SKM-1 (cell line): Measurements from ENCODE around the gene TIGD2.
"Not testable (repeated sequence)": the region's sequence is repeated elsewhere in the genome, so short reads cannot be mapped to it uniquely, and the experiment has no call there.

Source experiments
- DNase-seq: peaks from one replicate; lab custom pipeline; 2025; ENCODE audit not compliant: unreplicated experiment; lab: John Stamatoyannopoulos, UW

Gene TIGD2

GRCh38 chr4:89119166-89119565 lies 7.8 kb downstream of the TIGD2 start:
- no peak for DNase-seq

- no peak for DNase-seq
Measured at GRCh38 chr4:89119836-89120235, 8.5 kb downstream of the TIGD2 start.

GRCh38 chr4:89121387-89122068 lies 10.2 kb downstream of the TIGD2 start:
- DNase-seq, result no peak

GRCh38 chr4:89123451-89123851 lies 12.1 kb downstream of the TIGD2 start:
- no peak for DNase-seq

GRCh38 chr4:89125901-89126782 lies 14.8 kb downstream of the TIGD2 start:
- DNase-seq, result no peak

GRCh38 chr4:89129080-89129640 lies 17.8 kb downstream of the TIGD2 start:
- DNase-seq, result no peak

GRCh38 chr4:89134775-89135319 lies 23.5 kb downstream of the TIGD2 start:
- no peak for DNase-seq

- DNase-seq, result no peak
Measured at GRCh38 chr4:89136525-89136924, 25.2 kb downstream of the TIGD2 start.

- no peak for DNase-seq
Measured at GRCh38 chr4:89137231-89137630, 25.9 kb downstream of the TIGD2 start.

GRCh38 chr4:89137695-89138094 lies 26.4 kb downstream of the TIGD2 start:
- no peak for DNase-seq

- DNase-seq, result no peak
Measured at GRCh38 chr4:89140168-89140759, 28.9 kb downstream of the TIGD2 start.

GRCh38 chr4:89142691-89143669 lies 31.6 kb downstream of the TIGD2 start:
- DNase-seq, result no peak

- not testable (repeated sequence) for DNase-seq
Measured at GRCh38 chr4:89144652-89145051, 33.3 kb downstream of the TIGD2 start.

- DNase-seq, result no peak
Measured at GRCh38 chr4:89146196-89146595, 34.9 kb downstream of the TIGD2 start.

GRCh38 chr4:89152972-89153371 lies 41.6 kb downstream of the TIGD2 start:
- no peak for DNase-seq

- DNase-seq, result no peak
Measured at GRCh38 chr4:89156174-89156914, 45.0 kb downstream of the TIGD2 start.

- no peak for DNase-seq
Measured at GRCh38 chr4:89157488-89158024, 46.2 kb downstream of the TIGD2 start.

GRCh38 chr4:89158884-89159503 lies 47.7 kb downstream of the TIGD2 start:
- peak; percentile 26 for DNase-seq

- DNase-seq, result no peak
Measured at GRCh38 chr4:89160806-89161205, 49.5 kb downstream of the TIGD2 start.
